ENCODE measurements around the gene PTGES. TPM values are rescaled to one million over a fixed set of nuclear protein-coding genes. Genes with fewer than 3 reads are reported as not detected.

The PTGES gene
- total and polyA plus RNA-seq, 2 experiments from 2014 or later, result 2.8 to 3.6 TPM

- no peak for TF ChIP-seq EZH2 (IDR thresholded peaks at IDR 0.05; ENCODE audit: low read depth, unreplicated experiment)
Observed at GRCh38 chr9:129752900-129753729, at the start of gene PTGES (continued).

- H3K27ac ChIP-seq (ENCODE audit: low read depth), result no peak overlapping the region
- no peaks in the 10 kb centered on the region for H3K9me2 ChIP-seq (ENCODE audit: insufficient read depth)
- Mint-ChIP-seq H3K4me3 (peak overlapping the region; percentile 28; the same call in 1 of the 3 replicates), H3K27me3 (ENCODE audit: insufficient read depth, low read depth, poor library complexity) (peaks cover 12% of the 10 kb centered on the region), H3K9me3 (no peaks in the 10 kb centered on the region; the same call in 2 of the 3 replicates), H3K36me3 (ENCODE audit: low read depth) (peaks cover 18% of the 10 kb centered on the region; the same call in 2 of the 3 replicates), H3K4me1 (peaks cover 6% of the 10 kb centered on the region; the same call in 2 of the 3 replicates), H3K27ac (no peak overlapping the region)
- ATAC-seq (peak; percentile 15; the same call in 2 of the 3 replicates), DNase-seq (ENCODE audit: low spot score) (peak; percentile 55)
- peak overlapping the region; percentile 63 for H2AFZ ChIP-seq
- H3K27me3 ChIP-seq (ENCODE audit: insufficient read depth), result no peaks in the 10 kb centered on the region
- TF ChIP-seq NANOG (IDR thresholded peaks at IDR 0.05; ENCODE audit: borderline replicate concordance) (no peak), CTCF (conservative IDR thresholded peaks at IDR 0.05; ENCODE audit: low read depth in 2 of 2) (peak in 1 of 2 experiments; percentile 26; a peak in 2 of 4 replicates), STAT1 (IDR thresholded peaks at IDR 0.05; ENCODE audit: unreplicated experiment) (no peak)
- peaks cover 7% of the 10 kb centered on the region; the same call in 1 of the 2 replicates for H3K79me2 ChIP-seq (replicated peaks; ENCODE audit: insufficient read depth)
- H4K20me1 ChIP-seq (replicated peaks; ENCODE audit: insufficient read depth), result no peaks in the 10 kb centered on the region; the same call in 1 of the 2 replicates
- H3K4me3 ChIP-seq, result no peak overlapping the region
- H3K36me3 ChIP-seq (ENCODE audit: insufficient read depth), result no peaks in the 10 kb centered on the region
- H3K4me2 ChIP-seq, result no peak overlapping the region
- H3F3A ChIP-seq (replicated peaks; ENCODE audit: low read depth), result no peaks in the 10 kb centered on the region
- no peaks in the 10 kb centered on the region; the same call in 1 of the 2 replicates for H3K4me1 ChIP-seq (ENCODE audit: insufficient read depth)
Observed at GRCh38 chr9:129801504-129801903, 48.7 kb upstream of the PTGES start.

- Mint-ChIP-seq H3K27ac (no peak overlapping the region), H3K4me3 (no peak overlapping the region), H3K27me3 (ENCODE audit: insufficient read depth, low read depth, poor library complexity) (peaks cover 10% of the 10 kb centered on the region), H3K4me1 (peaks cover 2% of the 10 kb centered on the region; the same call in 2 of the 3 replicates), H3K9me3 (no peaks in the 10 kb centered on the region; the same call in 2 of the 3 replicates), H3K36me3 (ENCODE audit: low read depth) (peaks cover 2% of the 10 kb centered on the region; the same call in 1 of the 3 replicates)
- DNase-seq (ENCODE audit: low spot score) (no peak), ATAC-seq (no peak)
- no peak overlapping the region for H3K4me3 ChIP-seq
- no peaks in the 10 kb centered on the region for H4K20me1 ChIP-seq (replicated peaks; ENCODE audit: insufficient read depth)
- H3K4me2 ChIP-seq, result no peak overlapping the region
- no peaks in the 10 kb centered on the region for H3K27me3 ChIP-seq (ENCODE audit: insufficient read depth)
- H3F3A ChIP-seq (replicated peaks; ENCODE audit: low read depth), result no peaks in the 10 kb centered on the region
- H3K4me1 ChIP-seq (ENCODE audit: insufficient read depth), result no peaks in the 10 kb centered on the region; the same call in 1 of the 2 replicates
- no peak overlapping the region for H3K27ac ChIP-seq (ENCODE audit: low read depth)
- peaks cover 3% of the 10 kb centered on the region; the same call in 1 of the 2 replicates for H3K79me2 ChIP-seq (replicated peaks; ENCODE audit: insufficient read depth)
- no peaks in the 10 kb centered on the region for H3K36me3 ChIP-seq (ENCODE audit: insufficient read depth)
- no peaks in the 10 kb centered on the region for H3K9me2 ChIP-seq (ENCODE audit: insufficient read depth)
- H2AFZ ChIP-seq, result 0 out of 2 replicates have a peak overlapping the region, but pooled peaks have one; percentile 23
- TF ChIP-seq REST (IDR thresholded peaks at IDR 0.05; ENCODE audit: unreplicated experiment) (no peak), POLR2AphosphoS5 (IDR thresholded peaks at IDR 0.05; ENCODE audit: low read depth) (no peak), EZH2phosphoT487 (IDR thresholded peaks at IDR 0.05; ENCODE audit: unreplicated experiment) (no peak), EZH2 (IDR thresholded peaks at IDR 0.05; ENCODE audit: low read depth, unreplicated experiment) (no peak), ZNF114 (CRISPR knock-in tag; IDR thresholded peaks at IDR 0.05) (no peak), STAT1 (IDR thresholded peaks at IDR 0.05; ENCODE audit: unreplicated experiment) (no peak)
Observed at GRCh38 chr9:129798973-129799372, 46.1 kb upstream of the PTGES start.

All from GM23338 (cell line).